ENCODE results near the gene CASZ1.

The CASZ1 gene

DNA sequence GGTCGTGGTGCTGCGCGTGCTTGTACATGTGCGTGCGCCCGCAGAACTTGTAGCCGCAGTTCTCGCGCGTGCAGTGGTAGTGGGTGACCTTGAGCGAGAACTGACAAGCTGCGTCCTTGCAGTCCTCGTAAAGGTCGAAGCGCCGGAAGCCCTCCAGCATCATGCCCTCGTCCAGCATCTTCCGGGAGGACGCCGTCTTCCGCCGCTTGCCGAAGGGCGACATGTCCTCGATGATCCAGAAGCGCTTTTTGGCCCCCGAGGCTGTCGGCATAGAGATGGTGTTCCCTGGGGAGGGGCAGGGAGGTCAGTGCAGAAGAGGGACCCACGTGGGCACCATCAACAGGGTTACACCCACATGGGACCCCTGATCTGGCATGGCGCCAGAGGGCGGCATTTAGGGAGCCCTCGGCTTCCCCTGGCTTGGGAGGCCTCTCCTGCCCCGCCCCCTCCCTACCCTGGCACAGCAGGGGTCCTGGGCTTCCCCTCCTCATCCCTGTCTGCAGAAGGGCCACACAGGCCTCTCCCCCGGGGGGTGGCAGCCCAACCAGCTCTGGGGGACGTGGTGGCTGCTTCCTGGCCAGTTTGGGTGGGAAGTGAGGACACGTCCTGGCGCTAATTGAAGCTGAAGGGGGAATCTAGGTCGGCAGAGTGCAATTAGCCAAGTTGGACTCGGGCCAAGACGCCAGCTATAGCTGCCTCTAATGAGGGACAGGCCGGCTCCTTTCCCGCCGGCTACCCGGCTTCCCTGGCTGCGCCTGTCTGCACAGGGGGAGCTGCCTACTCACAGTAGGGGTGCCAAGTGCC lies 156.5 kb downstream of the CASZ1 start:
- no peak for DNase-seq (ENCODE audit: low read depth, low spot score)

DNA sequence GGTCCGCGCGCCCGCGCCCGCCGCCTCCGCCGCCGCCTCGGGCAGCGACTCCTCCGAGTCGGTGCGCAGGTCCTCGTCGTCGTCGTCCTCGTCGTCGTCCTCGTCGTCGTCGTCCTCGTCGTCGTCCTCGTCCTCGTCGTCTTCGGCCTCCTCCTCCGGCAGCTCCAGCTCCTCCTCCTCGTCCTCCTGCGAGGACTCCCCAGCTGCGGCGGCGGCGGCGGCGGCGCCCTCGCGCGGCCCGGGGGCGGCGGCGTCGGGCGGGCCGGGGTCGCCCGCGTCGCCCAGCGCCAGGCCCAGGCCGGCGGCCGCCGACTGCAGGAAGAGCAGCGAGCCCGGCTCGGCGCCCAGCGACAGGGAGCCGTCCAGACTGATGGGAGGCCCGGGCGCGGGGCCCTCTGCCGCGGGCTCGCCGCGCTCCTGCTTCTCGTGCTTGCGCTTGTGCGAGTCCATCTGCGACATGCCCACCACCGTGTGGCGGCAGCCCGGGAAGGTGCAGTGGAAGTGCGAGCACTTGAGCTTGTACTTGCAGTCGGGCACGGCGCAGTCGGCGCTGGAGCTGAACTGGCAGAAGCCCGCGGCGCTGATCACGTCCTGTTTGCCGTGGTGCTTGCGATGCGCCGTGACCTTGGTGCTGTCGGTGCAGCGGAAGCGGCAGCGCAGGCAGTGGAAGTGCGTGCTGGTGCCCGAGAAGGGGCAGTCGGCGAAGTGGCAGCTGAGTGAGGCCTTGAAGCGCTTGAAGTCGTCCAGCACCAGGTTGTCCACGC lies 157.3 kb downstream of the CASZ1 start:
- DNase-seq (ENCODE audit: low read depth, low spot score) = no peak

DNA sequence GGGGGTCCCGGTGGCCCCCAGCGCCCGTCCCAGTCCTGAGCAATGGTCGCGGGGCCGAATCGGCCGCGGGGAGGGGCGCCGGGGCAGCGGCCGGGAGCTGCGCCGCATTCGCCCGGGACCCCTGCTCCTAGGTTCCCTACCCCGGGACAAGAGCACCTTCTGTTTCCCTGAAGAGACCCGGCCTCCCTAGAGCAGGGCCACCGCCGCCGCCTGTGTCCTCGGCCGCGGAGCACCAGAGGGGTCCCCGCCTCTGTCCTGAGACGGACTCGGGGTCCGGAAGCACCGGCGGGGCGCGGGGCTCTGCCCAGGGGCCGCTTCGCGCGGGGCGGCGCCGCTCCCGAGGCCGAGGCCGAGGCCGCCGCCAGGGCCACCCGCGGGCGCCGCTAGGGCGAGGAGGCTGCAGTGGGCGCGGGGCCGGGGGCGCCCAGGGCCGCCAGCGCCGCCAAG lies 157.9 kb downstream of the CASZ1 start:
- no peak for DNase-seq (ENCODE audit: low read depth, low spot score)

DNA sequence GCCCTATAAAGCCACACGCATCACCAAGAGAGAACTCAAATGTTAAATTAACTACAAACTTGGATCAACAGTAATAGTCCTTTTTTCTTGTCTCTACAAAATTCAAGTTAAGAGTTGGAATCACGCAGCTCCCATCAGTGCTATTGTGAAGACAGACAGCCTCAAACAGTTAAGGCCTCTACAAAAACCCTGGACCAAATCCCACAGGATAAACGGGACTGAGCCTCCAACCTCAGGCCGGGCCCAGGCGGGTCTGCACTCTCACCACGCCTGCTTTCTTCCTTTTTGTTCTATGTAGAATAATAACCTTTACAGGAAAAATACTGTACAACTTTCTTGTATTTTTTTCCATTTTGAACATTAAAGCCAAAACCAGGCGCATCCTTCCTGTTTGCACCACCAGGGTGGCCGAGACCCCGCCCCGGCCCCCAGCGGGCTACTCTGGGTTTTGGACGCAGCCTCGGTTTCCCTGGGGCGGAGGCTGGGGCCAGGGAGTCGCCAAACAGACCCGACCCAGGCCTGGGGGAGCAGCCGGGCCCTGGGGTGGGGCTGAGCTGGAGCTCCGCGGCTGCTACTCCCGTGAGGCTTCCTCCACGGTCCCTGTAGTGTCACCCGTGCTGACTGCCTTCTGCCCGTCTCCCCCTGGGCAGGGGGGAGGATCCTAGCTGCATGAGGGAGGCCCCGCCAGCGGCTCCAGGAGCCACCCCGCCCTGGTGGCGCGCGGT lies 158.4 kb downstream of the CASZ1 start:
- DNase-seq (ENCODE audit: low read depth, low spot score) = no peak

DNA sequence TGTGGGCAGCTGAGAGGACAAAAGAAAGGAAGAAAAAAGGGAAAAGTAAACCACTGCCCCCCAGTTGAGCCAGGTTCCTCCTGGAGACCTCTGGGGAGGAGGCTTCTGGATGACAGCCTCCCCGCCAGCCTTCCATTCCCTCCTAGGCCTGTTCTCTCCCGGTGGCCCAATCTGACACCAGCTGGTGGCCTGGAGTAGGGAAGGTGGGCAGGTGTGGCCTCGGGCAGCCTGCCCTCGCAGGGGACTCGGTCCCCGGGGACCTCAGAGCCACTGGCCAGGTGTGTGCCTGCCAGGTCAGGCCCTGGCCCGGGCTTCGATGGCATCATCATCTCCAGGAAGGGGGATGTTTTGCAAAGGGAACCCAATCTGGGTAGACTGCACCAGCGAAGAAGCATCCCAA lies 159.0 kb downstream of the CASZ1 start:
- DNase-seq (ENCODE audit: low read depth, low spot score) = no peak

DNA sequence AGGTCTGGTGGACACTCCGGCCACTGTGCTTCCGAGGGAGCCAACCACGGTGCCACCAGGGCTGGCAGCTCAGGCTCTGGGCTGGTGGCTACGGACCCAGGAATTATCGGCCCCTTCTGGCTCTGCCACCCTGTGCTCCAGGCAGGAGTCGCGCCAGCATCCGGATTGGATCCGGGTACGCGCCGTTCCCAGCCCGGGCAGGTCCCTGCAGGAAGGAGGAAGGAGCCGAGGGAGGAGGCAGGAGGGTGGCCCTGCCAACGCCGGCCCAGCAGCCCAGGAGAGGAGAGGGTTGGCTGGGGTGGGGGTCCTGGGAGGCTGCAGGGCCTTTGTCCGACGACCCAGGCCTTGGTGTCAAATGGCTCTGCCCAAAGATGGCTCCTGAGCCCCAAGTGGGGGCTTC lies 160.5 kb downstream of the CASZ1 start:
- no peak for DNase-seq (ENCODE audit: low read depth, low spot score)

DNA sequence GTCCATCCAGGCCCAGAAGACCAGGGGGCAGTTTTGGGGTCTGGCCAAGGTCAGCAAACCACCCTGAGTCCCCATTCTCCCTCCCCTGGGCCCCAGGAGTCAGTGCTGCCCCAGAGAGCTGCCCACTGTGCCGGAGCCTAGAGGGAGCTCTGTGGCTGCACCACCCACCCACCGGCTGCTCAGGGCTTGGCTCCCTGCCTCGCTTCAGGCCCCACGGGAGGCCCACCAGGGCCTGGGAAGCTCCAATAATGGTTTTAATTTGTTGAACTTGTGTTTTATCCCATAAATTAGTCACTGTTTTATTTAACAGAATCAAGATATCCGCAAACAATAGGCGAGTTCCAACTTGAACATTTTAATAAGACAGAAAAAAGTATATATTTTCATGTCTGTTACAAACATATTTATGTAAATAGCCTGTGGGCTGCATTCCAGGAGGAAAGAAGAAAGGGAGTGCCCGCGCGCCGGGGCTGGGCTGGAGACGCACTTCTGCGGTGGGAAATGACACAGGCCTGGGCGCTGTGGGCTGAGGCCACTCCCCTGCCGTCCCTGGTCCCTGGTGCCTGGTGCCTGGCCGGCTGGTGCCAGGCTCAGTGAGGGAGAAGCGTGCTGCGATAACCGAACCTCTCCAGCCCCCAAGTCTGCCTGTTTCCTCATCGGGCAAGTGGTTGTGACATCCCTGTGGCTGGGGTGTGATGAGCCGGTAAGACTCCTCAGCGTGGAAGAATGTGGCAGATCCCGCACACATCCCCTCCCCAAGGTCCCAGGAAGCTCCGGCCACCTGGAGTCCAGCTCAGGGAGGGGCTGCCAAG lies 161.2 kb downstream of the CASZ1 start:
- no peak for DNase-seq (ENCODE audit: low read depth, low spot score)

DNA sequence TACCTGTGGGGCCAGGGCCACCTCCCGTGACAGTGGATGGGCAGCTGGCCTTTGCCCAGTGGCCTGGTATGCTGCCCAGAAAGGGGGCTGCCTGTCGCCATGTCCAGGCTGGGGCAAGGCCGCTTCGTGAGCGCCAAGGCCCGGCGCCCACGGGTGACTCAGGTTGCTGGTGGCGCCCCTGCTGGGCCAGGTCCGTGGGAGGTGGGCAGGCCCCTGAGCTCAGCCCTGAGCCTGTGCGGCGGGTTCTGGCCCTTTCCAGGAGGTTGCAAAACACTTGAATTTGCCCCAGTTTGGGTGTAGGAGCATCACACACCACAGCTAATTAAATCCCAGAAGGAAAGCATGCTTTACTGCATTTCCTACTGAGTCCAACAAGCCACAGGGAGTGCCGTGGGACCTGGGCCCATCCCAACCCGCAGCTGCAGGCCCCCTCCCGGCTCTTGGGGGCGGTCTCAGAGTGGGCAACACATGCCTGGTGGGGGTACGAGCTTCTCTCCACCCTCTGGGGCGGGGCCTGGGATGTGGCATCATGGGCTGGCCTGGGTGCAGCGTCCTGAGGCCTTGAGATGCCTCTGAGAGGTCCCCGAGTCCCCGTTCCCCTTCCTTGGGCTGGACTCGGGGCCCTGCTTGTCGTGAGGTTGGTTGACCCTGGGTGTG lies 161.9 kb downstream of the CASZ1 start:
- DNase-seq (ENCODE audit: low read depth, low spot score) = no peak

DNA sequence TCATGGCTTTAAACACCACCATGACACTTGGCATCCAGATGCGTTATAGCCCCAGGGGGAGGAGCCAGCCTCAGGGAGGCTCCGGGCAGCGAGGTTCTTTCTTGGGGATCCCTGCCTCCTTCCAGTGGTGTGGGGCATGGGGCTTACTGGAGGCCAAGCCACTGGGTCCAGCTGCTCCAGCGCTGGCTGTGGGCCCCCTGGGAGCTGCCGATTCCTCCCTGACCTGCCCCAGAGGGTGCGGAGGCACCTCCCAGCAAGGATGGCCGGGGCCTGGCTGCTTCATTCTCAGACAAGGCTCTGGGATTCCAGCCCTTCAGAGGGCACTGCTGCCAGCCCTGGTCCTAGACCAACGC lies 162.4 kb downstream of the CASZ1 start:
- DNase-seq (ENCODE audit: low read depth, low spot score) = no peak

DNA sequence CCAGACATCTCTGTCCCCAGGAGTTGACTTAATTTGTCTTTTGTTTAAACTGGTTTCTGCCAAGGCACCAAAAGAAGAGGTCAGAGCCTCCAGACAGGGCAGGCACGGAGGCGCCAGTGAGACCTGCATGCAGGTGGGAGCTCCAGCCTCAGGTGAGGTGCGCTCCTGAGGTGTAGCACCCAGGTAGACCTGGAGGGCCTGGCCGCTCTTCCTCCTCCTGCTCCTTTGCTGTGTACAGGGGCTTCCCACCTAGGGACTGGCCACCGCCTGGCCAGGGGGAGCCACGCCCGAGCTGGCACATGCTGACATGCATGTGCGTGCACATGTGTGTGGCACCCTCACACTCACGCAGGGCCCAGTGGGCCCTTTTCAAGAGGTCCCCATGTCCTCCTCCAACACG lies 163.0 kb downstream of the CASZ1 start:
- DNase-seq (ENCODE audit: low read depth, low spot score) = no peak

DNA sequence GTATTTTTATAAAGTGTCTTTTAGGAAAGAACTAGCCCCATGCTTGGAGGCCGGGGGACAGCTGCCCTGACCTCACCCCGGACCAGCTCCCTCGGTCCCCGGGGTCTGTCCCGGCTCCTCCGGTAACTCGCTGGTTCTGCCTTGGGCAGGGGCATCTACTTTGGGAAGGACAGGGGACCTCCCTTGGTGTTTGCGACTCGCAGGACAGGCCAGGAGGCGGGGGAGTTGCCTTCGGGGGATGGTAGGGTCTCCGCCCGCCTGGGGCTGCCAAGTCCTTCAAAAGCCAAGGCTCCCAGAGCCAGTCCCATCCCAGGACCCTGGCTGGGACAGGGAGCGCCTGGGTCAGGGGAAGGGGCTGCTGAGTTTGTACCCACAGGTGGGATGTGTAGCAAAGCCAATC lies 163.8 kb downstream of the CASZ1 start:
- DNase-seq (ENCODE audit: low read depth, low spot score) = no peak

DNA sequence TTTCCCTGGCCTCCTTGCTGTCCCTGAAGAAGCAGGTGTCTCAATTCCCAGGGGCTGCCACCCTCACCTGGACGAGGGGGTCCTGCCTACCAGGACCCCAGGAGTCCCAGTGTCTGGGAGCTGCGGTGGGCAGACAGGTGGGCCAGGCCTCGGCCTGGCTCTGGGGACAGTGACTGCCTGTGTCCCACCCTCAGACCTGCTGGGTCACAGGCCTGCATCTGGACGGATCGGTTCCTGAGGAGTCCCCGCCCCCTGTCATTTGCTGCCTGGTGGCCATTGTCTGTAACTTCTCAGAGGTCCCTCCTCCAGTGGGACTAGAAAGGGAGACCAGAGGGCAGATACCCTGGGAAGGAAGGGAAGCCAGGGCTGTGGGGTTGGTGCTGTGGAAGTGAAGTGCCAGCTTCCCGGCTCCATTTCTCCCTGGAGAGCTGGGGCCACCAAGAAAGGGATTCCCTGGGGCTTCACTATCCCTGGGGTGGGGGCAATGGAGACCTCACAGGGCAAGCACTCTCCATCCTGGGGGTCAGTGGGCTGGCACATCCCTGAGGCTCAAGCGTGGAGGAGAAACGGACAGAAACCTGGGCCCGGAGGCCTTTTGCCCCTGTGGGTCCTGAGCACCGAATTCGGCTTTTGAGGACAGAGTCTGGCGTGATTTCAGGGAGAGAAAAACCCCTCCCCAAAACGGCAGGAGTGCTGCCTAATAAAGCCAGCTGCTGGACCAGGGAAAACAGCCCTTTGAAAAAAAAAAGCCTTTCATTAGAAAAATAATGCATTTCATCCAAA lies 164.4 kb downstream of the CASZ1 start:
- DNase-seq (ENCODE audit: low read depth, low spot score) = no peak

DNA sequence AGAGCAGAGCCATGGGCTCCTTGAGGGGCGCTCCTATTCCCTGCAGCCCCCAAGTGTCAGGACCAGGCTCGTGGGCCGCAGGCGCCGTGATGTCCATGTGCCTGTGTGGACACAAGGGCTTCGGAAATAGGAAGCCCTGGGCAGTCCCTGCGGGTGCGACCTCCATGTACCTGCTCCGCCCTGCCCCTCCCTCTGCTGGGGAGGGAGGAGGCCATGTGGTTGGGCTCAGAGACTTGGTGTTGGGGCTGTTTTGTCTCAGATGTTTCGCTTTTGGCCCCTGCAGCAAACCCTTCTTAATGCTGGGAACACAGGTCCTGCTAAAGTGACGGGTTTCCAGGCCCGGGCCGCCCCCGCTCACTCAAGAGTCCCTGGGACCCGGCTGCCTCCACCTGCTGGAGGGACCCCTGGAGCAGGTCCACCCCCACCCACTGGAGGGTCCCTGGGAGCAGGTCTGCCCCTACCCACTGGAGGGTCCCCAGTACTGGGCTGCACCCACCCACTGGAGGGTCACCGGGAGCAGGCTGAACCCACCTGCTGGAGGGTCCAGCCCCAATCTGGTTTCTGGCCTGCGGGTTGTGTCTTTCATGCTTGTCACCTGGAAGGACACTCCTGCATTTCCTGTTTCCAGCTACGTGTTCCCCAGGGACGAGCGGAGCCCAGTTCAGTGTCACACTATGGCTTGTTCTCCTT lies 165.2 kb downstream of the CASZ1 start:
- DNase-seq (ENCODE audit: low read depth, low spot score) = no peak

DNA sequence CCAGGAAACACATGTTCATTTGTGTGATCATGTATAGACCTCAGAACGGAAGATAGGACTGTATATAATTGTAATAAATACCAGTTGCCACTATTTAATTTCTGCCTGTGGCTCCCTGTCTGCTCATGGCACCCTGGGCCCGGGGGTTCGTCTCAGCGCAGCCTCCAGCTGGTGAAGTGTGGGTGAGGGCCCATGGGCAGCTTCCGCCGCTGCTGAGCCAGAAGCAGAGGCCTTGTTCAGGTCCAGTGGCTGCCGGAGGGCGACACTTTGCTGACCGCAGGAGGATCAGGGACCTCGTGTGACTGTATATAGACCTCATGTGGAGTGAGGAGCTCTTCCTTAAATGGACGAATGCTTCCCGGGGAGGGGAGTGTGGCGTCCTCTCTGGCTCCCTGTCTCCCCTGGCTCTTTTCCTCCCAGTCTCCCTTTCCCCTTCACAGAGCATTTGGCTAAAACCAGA lies 165.8 kb downstream of the CASZ1 start:
- DNase-seq (ENCODE audit: low read depth, low spot score) = no peak

DNA sequence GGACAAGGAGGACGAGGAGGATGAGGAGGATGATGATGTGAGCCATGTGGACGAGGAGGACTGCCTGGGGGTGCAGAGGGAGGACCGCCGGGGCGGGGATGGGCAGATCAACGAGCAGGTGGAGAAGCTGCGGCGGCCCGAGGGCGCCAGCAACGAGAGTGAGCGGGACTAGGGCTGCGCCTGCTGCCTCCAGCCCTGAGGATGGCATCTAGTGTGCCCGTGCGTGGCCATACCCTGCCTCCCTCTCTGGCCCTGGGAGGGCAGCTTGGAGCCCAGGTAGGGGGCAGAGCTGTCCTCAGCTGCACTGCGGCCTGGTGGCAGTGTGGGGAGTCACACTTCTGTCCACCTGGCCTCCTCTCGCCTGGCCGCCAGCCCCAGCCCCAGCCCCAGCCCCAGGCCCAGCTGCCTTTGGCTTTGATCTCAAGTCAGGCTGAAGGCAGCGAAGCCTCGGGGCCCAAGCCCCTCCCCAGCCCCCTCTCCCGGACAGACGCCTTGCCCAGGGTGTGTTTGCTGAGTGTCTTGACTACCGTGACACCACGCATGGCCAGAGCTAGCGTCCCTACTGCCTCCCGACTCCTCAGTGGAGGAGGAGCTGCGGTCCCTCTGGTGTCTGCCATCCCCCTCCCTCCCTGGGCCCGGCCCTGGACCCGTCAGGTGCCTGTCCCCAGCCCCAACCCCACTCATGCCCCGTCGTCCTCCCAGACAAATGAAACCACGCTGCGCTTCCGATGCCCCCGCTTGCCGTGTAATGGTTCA lies 166.5 kb downstream of the CASZ1 start:
- no peak for DNase-seq (ENCODE audit: low read depth, low spot score)

DNA sequence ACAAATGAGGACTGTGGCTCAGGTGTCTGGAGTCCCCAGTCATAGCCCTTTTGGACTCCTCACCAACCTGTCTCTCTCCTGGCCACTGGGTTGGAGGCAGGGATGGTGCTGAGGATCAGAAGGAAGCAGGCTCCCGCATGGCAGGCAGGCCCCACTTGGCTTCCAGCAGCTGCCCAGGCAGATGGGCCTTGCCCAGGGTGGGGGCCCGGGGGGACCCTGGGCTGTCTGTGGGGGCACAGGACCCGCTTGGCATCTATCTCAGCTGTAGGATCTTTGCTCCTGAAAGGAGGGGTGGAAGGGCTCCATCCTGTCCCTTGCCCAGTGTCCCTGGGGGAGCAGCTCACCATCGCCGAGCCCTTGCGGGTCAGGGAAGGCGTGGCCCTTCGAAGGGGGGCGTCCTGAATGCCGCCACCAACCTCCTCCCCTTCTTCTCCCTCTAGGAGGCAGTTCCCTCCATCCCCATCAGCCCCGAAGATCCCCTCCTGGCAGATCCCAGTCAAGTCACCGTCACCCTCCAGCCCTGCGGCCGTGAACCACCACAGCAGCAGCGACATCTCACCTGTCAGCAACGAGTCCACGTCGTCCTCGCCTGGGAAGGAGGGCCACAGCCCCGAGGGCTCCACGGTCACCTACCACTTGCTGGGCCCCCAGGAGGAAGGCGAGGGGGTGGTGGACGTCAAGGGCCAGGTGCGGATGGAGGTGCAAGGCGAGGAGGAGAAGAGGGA lies 167.2 kb downstream of the CASZ1 start:
- no peak for DNase-seq (ENCODE audit: low read depth, low spot score)

DNA sequence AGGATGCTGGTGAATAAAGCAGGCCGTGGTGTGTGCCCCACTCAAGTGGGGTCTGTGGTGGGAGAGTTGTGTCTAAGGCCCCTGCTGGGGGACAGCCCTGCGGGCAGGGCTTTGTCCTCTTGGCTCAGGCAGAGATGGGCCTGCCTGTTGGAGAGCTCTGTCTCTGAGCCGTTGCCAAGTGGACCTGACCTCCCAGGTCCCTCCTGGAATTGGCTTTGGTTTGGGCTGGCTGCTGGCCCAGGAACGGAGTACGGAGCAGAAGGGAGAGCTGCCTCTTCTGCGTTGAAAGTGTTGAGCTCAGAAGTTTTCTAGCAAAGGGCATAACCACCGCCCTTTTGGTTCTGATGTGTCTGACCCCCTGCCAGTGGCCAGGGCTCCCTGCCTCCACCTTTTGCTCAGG lies 167.8 kb downstream of the CASZ1 start:
- no peak for DNase-seq (ENCODE audit: low read depth, low spot score)

DNA sequence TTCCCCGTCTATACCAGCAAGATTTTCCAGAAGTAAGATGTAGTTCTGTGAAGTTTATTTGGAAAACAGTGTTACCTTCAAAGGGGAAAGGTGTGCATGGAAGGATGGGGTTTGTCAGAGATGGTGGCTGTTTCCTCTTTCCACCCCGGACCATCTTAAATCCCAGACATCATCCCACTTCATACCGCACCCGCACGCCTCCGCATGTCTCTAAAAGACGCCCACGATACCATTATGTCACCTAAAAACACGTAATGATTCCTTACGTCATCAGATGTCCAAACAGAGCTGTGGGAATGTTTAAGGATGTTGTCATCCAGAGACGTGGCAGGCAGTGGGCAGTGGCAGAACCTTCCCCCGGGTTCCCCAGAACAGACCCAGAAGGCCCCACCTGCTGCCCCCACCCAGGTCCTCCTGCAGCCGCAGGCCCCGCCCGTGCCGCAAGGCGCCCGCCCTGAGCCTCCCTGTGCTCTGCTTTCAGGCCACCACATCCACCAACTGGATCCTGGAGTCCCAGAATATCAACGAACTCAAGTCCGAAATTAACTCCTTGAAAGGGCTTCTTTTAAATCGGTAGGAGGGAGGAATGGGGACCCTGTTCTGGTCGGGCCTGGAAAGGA lies 169.5 kb downstream of the CASZ1 start:
- DNase-seq (ENCODE audit: low read depth, low spot score) = no peak

All from activated naive CD8-positive, alpha-beta T cell treated with anti-CD3 and anti-CD28 coated beads, Interleukin-2, amount 50 U/mL, for 16 hours (primary cell).